WTC11 (cell line): Measurements from ENCODE around the gene TMUB1. TPM values are rescaled to one million over a fixed set of nuclear protein-coding genes. Genes with fewer than 3 reads are reported as not detected.

Source experiments
- CBFB ChIP-seq: sonication (generic); formaldehyde crosslinking; IDR thresholded peaks from 2 replicates; pipeline ENCODE4 v1.8.1; 2022; ENCODE audit warnings: mild to moderate bottlenecking, low read depth, missing genetic modification reagents
- FOXK1 ChIP-seq: sonication (generic); formaldehyde crosslinking; IDR thresholded peaks from 2 replicates; pipeline ENCODE4 v1.8.0; 2022; ENCODE audit warnings: mild to moderate bottlenecking, moderate library complexity, missing genetic modification reagents
- FOXP1 ChIP-seq: sonication (generic); formaldehyde crosslinking; IDR thresholded peaks from 2 replicates; pipeline ENCODE4 v1.8.0; 2022; ENCODE audit warnings: missing genetic modification reagents, mild to moderate bottlenecking, moderate library complexity, borderline replicate concordance
- GABPB1 ChIP-seq: sonication (generic); formaldehyde crosslinking; IDR thresholded peaks from 2 replicates; pipeline ENCODE4 v1.8.1; 2023; ENCODE audit warnings: mild to moderate bottlenecking, missing genetic modification reagents
- GTF2I ChIP-seq: fragments of 250-450 bp; sonication (Bioruptor Pico); conservative IDR thresholded peaks from 2 replicates; pipeline ENCODE4 v1.4.0; 2021; ENCODE audit warnings: mild to moderate bottlenecking
- IRF2 ChIP-seq: sonication (generic); formaldehyde crosslinking; IDR thresholded peaks from 2 replicates; pipeline ENCODE4 v1.8.0; 2022; ENCODE audit warnings: low read depth, missing genetic modification reagents, borderline replicate concordance
- MXD4 ChIP-seq: fragments of 250-450 bp; sonication (Bioruptor Pico); IDR thresholded peaks from 2 replicates; pipeline ENCODE4 v1.8.0; 2021; ENCODE audit warnings: mild to moderate bottlenecking, moderate library complexity, borderline replicate concordance
- NFATC4 ChIP-seq: fragments of 250-450 bp; sonication (Bioruptor Pico); IDR thresholded peaks from 2 replicates; pipeline ENCODE4 v1.9.0; 2021; ENCODE audit warnings: mild to moderate bottlenecking
- NFYB ChIP-seq: sonication (generic); formaldehyde crosslinking; conservative IDR thresholded peaks from 2 replicates; pipeline ENCODE4 v1.8.0; 2022; ENCODE audit warnings: low read depth, missing genetic modification reagents
- NR2C2 ChIP-seq: sonication (generic); formaldehyde crosslinking; IDR thresholded peaks from 2 replicates; pipeline ENCODE4 v1.8.0; 2022; ENCODE audit warnings: mild to moderate bottlenecking, missing genetic modification reagents
- RELA ChIP-seq: sonication (generic); formaldehyde crosslinking; IDR thresholded peaks from 2 replicates; pipeline ENCODE4 v1.8.1; 2022; ENCODE audit warnings: missing genetic modification reagents, mild to moderate bottlenecking, borderline replicate concordance
- SMAD4 ChIP-seq: sonication (generic); formaldehyde crosslinking; IDR thresholded peaks from 2 replicates; pipeline ENCODE4 v1.8.0; 2022; ENCODE audit warnings: mild to moderate bottlenecking, missing genetic modification reagents
- TEAD1 ChIP-seq: sonication (generic); formaldehyde crosslinking; IDR thresholded peaks from 2 replicates; pipeline ENCODE4 v1.8.0; 2022; ENCODE audit warnings: mild to moderate bottlenecking, missing genetic modification reagents
- TEAD4 ChIP-seq: sonication (generic); formaldehyde crosslinking; IDR thresholded peaks from 2 replicates; pipeline ENCODE4 v1.8.0; 2022; ENCODE audit warnings: mild to moderate bottlenecking, missing genetic modification reagents
- TP53 ChIP-seq: sonication (generic); formaldehyde crosslinking; IDR thresholded peaks from 2 replicates; pipeline ENCODE4 v1.8.1; 2023; ENCODE audit warnings: mild to moderate bottlenecking, missing genetic modification reagents
- ZNF138 ChIP-seq: sonication (generic); formaldehyde crosslinking; conservative IDR thresholded peaks from 2 replicates; pipeline ENCODE4 v1.8.1; 2022; ENCODE audit warnings: mild to moderate bottlenecking, moderate library complexity, missing genetic modification reagents
- ZNF317 ChIP-seq: sonication (generic); formaldehyde crosslinking; IDR thresholded peaks from 2 replicates; pipeline ENCODE4 v1.8.1; 2023; ENCODE audit warnings: low read depth, mild to moderate bottlenecking, moderate library complexity, missing genetic modification reagents, borderline replicate concordance
- ZNF396 ChIP-seq: fragments of 250-450 bp; sonication (Bioruptor Pico); IDR thresholded peaks from 2 replicates; pipeline ENCODE4 v1.8.0; 2021; ENCODE audit warnings: mild to moderate bottlenecking, moderate library complexity, borderline replicate concordance
- total RNA-seq: library from RNA; stranded (reverse); gene quantifications from 3 replicates; pipeline ENCODE4 v1.2.3, GENCODE V29; 2021
- TF ChIP-seq, protein P1 (sequence below): fragments of 250-450 bp; sonication (Bioruptor Pico); IDR thresholded peaks from 2 replicates; pipeline ENCODE4 v1.9.0; 2021; ENCODE audit warnings: mild to moderate bottlenecking, borderline replicate concordance
- TF ChIP-seq, protein P2 (sequence below): sonication (generic); formaldehyde crosslinking; IDR thresholded peaks from 2 replicates; pipeline ENCODE4 v1.8.1; 2023; ENCODE audit warnings: mild to moderate bottlenecking, missing genetic modification reagents, moderate library complexity
- TF ChIP-seq, protein P3 (sequence below): sonication (generic); formaldehyde crosslinking; IDR thresholded peaks from 2 replicates; pipeline ENCODE4 v1.8.0; 2022; ENCODE audit warnings: mild to moderate bottlenecking, missing genetic modification reagents
- TF ChIP-seq, protein P4 (sequence below): sonication (generic); formaldehyde crosslinking; IDR thresholded peaks from 2 replicates; pipeline ENCODE4 v1.8.0; 2022; ENCODE audit warnings: mild to moderate bottlenecking, missing genetic modification reagents
- TF ChIP-seq, protein P5 (sequence below): fragments of 250-450 bp; sonication (Bioruptor Pico); IDR thresholded peaks from 2 replicates; pipeline ENCODE4 v1.8.0; 2021; ENCODE audit warnings: mild to moderate bottlenecking
- TF ChIP-seq, protein P6 (sequence below): sonication (generic); formaldehyde crosslinking; IDR thresholded peaks from 2 replicates; pipeline ENCODE4 v1.8.1; 2023; ENCODE audit warnings: mild to moderate bottlenecking, moderate library complexity, missing genetic modification reagents
- TF ChIP-seq, protein P7 (sequence below): sonication (generic); formaldehyde crosslinking; IDR thresholded peaks from 2 replicates; pipeline ENCODE4 v1.8.0; 2023; ENCODE audit warnings: mild to moderate bottlenecking, missing genetic modification reagents

TMUB1 gene
- total RNA-seq, 1 experiment from 2014 or later: 72.8 TPM

DNA sequence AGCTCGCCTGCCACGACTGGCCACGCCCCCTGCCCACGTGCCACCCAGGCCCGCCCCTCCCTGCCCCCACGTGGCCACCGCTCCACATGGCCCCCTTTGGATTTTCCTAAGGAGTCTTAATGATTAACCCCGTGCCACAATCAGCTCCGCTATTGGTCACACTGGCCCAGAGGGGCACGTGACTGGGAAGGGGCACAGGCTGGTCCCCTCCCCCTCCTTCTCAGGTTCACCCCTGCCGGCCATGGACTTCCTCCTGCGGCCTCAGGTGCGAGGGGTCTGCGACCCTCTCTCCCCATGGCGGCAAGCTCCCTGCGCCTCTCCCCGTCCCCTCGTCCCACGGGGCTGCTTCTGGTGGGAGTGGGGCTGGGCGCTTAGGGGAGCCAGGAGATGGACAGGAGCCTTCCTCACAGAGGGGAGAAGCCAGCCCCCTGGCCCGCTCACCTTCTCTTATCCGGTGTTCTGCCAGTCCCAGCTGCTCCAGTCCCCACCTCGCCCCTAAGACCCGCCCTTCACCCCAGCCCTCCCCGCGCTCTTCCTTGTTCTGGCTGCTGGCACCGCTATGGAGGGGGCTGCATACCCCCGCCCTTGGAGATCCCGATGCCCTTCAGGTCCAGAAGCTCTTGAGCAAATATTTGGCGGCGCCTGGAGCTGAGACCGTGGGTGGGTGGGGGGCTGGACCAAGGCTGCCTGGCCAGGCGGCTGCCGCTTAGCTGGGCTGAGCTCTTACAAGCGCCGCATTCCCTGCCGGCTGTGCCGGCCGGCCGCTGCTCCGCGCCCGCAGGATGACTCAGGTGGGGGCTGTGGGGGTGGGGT lies 20.7 kb downstream of the TMUB1 start (continued):
- TF ChIP-seq TEAD4 (no peak), FOXK1 (CRISPR knock-in tag) (peak; percentile 61; the same call in 1 of the 2 replicates), RELA (CRISPR knock-in tag) (no peak), ZNF317 (CRISPR knock-in tag) (no peak), GABPB1 (CRISPR knock-in tag) (peak; percentile 22; the same call in 1 of the 2 replicates), FOXP1 (CRISPR knock-in tag) (peak; percentile 88), NR2C2 (no peak), MXD4 (CRISPR knock-in tag) (no peak), ZNF138 (CRISPR knock-in tag) (no peak), IRF2 (no peak), TEAD1 (CRISPR knock-in tag) (no peak), GTF2I (CRISPR knock-in tag) (no peak), ZNF396 (CRISPR knock-in tag) (no peak), CBFB (no peak), NFATC4 (CRISPR knock-in tag) (no peak), SMAD4 (CRISPR knock-in tag) (no peak), TP53 (CRISPR knock-in tag) (no peak), NFYB (0 out of 2 replicates have a peak, but pooled peaks have one; percentile 35)
- TF ChIP-seq, protein P1, sequence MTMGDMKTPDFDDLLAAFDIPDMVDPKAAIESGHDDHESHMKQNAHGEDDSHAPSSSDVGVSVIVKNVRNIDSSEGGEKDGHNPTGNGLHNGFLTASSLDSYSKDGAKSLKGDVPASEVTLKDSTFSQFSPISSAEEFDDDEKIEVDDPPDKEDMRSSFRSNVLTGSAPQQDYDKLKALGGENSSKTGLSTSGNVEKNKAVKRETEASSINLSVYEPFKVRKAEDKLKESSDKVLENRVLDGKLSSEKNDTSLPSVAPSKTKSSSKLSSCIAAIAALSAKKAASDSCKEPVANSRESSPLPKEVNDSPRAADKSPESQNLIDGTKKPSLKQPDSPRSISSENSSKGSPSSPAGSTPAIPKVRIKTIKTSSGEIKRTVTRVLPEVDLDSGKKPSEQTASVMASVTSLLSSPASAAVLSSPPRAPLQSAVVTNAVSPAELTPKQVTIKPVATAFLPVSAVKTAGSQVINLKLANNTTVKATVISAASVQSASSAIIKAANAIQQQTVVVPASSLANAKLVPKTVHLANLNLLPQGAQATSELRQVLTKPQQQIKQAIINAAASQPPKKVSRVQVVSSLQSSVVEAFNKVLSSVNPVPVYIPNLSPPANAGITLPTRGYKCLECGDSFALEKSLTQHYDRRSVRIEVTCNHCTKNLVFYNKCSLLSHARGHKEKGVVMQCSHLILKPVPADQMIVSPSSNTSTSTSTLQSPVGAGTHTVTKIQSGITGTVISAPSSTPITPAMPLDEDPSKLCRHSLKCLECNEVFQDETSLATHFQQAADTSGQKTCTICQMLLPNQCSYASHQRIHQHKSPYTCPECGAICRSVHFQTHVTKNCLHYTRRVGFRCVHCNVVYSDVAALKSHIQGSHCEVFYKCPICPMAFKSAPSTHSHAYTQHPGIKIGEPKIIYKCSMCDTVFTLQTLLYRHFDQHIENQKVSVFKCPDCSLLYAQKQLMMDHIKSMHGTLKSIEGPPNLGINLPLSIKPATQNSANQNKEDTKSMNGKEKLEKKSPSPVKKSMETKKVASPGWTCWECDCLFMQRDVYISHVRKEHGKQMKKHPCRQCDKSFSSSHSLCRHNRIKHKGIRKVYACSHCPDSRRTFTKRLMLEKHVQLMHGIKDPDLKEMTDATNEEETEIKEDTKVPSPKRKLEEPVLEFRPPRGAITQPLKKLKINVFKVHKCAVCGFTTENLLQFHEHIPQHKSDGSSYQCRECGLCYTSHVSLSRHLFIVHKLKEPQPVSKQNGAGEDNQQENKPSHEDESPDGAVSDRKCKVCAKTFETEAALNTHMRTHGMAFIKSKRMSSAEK (CRISPR knock-in tag): no peak
- TF ChIP-seq, protein P2, sequence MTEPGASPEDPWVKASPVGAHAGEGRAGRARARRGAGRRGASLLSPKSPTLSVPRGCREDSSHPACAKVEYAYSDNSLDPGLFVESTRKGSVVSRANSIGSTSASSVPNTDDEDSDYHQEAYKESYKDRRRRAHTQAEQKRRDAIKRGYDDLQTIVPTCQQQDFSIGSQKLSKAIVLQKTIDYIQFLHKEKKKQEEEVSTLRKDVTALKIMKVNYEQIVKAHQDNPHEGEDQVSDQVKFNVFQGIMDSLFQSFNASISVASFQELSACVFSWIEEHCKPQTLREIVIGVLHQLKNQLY (CRISPR knock-in tag): no peak
- TF ChIP-seq, protein P3, sequence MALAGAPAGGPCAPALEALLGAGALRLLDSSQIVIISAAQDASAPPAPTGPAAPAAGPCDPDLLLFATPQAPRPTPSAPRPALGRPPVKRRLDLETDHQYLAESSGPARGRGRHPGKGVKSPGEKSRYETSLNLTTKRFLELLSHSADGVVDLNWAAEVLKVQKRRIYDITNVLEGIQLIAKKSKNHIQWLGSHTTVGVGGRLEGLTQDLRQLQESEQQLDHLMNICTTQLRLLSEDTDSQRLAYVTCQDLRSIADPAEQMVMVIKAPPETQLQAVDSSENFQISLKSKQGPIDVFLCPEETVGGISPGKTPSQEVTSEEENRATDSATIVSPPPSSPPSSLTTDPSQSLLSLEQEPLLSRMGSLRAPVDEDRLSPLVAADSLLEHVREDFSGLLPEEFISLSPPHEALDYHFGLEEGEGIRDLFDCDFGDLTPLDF (CRISPR knock-in tag): no peak
- TF ChIP-seq, protein P4, sequence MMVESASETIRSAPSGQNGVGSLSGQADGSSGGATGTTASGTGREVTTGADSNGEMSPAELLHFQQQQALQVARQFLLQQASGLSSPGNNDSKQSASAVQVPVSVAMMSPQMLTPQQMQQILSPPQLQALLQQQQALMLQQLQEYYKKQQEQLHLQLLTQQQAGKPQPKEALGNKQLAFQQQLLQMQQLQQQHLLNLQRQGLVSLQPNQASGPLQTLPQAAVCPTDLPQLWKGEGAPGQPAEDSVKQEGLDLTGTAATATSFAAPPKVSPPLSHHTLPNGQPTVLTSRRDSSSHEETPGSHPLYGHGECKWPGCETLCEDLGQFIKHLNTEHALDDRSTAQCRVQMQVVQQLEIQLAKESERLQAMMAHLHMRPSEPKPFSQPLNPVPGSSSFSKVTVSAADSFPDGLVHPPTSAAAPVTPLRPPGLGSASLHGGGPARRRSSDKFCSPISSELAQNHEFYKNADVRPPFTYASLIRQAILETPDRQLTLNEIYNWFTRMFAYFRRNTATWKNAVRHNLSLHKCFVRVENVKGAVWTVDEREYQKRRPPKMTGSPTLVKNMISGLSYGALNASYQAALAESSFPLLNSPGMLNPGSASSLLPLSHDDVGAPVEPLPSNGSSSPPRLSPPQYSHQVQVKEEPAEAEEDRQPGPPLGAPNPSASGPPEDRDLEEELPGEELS (CRISPR knock-in tag): peak; percentile 30; the same call in 1 of the 2 replicates
- TF ChIP-seq, protein P5, sequence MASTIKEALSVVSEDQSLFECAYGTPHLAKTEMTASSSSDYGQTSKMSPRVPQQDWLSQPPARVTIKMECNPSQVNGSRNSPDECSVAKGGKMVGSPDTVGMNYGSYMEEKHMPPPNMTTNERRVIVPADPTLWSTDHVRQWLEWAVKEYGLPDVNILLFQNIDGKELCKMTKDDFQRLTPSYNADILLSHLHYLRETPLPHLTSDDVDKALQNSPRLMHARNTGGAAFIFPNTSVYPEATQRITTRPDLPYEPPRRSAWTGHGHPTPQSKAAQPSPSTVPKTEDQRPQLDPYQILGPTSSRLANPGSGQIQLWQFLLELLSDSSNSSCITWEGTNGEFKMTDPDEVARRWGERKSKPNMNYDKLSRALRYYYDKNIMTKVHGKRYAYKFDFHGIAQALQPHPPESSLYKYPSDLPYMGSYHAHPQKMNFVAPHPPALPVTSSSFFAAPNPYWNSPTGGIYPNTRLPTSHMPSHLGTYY: no peak
- TF ChIP-seq, protein P6, sequence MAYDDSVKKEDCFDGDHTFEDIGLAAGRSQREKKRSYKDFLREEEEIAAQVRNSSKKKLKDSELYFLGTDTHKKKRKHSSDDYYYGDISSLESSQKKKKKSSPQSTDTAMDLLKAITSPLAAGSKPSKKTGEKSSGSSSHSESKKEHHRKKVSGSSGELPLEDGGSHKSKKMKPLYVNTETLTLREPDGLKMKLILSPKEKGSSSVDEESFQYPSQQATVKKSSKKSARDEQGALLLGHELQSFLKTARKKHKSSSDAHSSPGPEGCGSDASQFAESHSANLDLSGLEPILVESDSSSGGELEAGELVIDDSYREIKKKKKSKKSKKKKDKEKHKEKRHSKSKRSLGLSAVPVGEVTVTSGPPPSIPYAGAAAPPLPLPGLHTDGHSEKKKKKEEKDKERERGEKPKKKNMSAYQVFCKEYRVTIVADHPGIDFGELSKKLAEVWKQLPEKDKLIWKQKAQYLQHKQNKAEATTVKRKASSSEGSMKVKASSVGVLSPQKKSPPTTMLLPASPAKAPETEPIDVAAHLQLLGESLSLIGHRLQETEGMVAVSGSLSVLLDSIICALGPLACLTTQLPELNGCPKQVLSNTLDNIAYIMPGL (CRISPR knock-in tag): 0 out of 2 replicates have a peak, but pooled peaks have one; percentile 19
- TF ChIP-seq, protein P7, sequence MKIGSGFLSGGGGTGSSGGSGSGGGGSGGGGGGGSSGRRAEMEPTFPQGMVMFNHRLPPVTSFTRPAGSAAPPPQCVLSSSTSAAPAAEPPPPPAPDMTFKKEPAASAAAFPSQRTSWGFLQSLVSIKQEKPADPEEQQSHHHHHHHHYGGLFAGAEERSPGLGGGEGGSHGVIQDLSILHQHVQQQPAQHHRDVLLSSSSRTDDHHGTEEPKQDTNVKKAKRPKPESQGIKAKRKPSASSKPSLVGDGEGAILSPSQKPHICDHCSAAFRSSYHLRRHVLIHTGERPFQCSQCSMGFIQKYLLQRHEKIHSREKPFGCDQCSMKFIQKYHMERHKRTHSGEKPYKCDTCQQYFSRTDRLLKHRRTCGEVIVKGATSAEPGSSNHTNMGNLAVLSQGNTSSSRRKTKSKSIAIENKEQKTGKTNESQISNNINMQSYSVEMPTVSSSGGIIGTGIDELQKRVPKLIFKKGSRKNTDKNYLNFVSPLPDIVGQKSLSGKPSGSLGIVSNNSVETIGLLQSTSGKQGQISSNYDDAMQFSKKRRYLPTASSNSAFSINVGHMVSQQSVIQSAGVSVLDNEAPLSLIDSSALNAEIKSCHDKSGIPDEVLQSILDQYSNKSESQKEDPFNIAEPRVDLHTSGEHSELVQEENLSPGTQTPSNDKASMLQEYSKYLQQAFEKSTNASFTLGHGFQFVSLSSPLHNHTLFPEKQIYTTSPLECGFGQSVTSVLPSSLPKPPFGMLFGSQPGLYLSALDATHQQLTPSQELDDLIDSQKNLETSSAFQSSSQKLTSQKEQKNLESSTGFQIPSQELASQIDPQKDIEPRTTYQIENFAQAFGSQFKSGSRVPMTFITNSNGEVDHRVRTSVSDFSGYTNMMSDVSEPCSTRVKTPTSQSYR (CRISPR knock-in tag): peak; percentile 89
